Neural cell (in vitro differentiated cells): Measurements from ENCODE around the gene LY9. TPM values are rescaled to one million over a fixed set of nuclear protein-coding genes. Genes with fewer than 3 reads are reported as not detected.

Source experiments
- H2AFZ ChIP-seq: fragments of 200-600, 300-800 bp; sonication (generic), shearing (Covaris generic); 2 replicates; pipeline ENCODE4 v1.6.0; 2014; ENCODE audit warnings: low read depth, mild to moderate bottlenecking, antibody characterized with exemption, low read length, moderate library complexity
- H3F3A ChIP-seq: fragments of 200-600 bp; shearing (Covaris generic); 2 replicates; pipeline ENCODE4 v1.6.1; 2016; ENCODE audit warnings: mild to moderate bottlenecking, moderate library complexity, mixed read lengths, antibody characterized with exemption, low read length; ENCODE audit not compliant: insufficient read depth, poor library complexity, severe bottlenecking
- H3K27ac ChIP-seq: fragments of 200-600, 300-800 bp; sonication (generic), shearing (Covaris generic); 2 replicates; pipeline ENCODE4 v1.5.1; 2014; ENCODE audit warnings: mild to moderate bottlenecking, low read length, moderate library complexity
- H3K27me3 ChIP-seq: fragments of 300-800, 200-600 bp; sonication (generic), shearing (Covaris generic); 2 replicates; pipeline ENCODE4 v1.6.0; 2014; ENCODE audit warnings: mild to moderate bottlenecking, low read depth, low read length, moderate library complexity; ENCODE audit not compliant: insufficient read depth
- H3K36me3 ChIP-seq: fragments of 300-800, 200-600 bp; sonication (generic), shearing (Covaris generic); 2 replicates; pipeline ENCODE4 v1.5.1; 2014; ENCODE audit warnings: mild to moderate bottlenecking, antibody characterized with exemption, low read length, moderate library complexity; ENCODE audit not compliant: insufficient read depth
- H3K4me2 ChIP-seq: fragments of 300-800, 200-600 bp; sonication (generic), shearing (Covaris generic); 2 replicates; pipeline ENCODE4 v1.6.0; 2014; ENCODE audit warnings: mild to moderate bottlenecking, low read length
- H3K4me3 ChIP-seq: fragments of 300-800, 200-600 bp; sonication (generic), shearing (Covaris generic); 2 replicates; pipeline ENCODE4 v1.5.1; 2014; ENCODE audit warnings: mild to moderate bottlenecking, low read length, moderate library complexity
- H3K79me2 ChIP-seq: fragments of 200-600 bp; shearing (Covaris generic); replicated peaks from 2 replicates; pipeline ENCODE4 v1.6.0; 2014; ENCODE audit warnings: mild to moderate bottlenecking, low read length, moderate library complexity; ENCODE audit not compliant: insufficient read depth
- H3K9ac ChIP-seq: fragments of 300-800, 200-600 bp; sonication (generic), shearing (Covaris generic); 2 replicates; pipeline ENCODE4 v1.6.1; 2016; ENCODE audit warnings: mild to moderate bottlenecking, low read length, mixed read lengths
- H3K9me2 ChIP-seq: fragments of 200-600 bp; shearing (Covaris generic); 2 replicates; pipeline ENCODE4 v1.6.1; 2016; ENCODE audit warnings: mild to moderate bottlenecking, low read length, mixed read lengths; ENCODE audit not compliant: insufficient read depth
- H3K9me3 ChIP-seq: fragments of 200-600, 300-800 bp; sonication (generic), shearing (Covaris generic); 2 replicates; pipeline ENCODE4 v1.6.1; 2016; ENCODE audit warnings: mild to moderate bottlenecking, mixed run types, low read length, moderate library complexity, mixed read lengths
- H4K20me1 ChIP-seq: fragments of 200-600 bp; shearing (Covaris generic); 2 replicates; pipeline ENCODE4 v1.6.1; 2016; ENCODE audit warnings: mild to moderate bottlenecking, mixed run types; ENCODE audit not compliant: insufficient read depth
- CTCF ChIP-seq: fragments of 450-650 bp; IDR thresholded peaks from 2 replicates; pipeline ENCODE4 v1.5.1; 2014; ENCODE audit warnings: antibody characterized with exemption, mild to moderate bottlenecking, moderate library complexity; ENCODE audit not compliant: poor library complexity, severe bottlenecking
- EP300 ChIP-seq: fragments of 450-650 bp; conservative IDR thresholded peaks from 2 replicates; pipeline ENCODE4 v1.6.1; 2014; ENCODE audit warnings: antibody characterized with exemption, mild to moderate bottlenecking, moderate library complexity; ENCODE audit not compliant: poor library complexity, severe bottlenecking
- EZH2 ChIP-seq: fragments of 200-600, 300-800 bp; shearing (Covaris generic), sonication (generic); IDR thresholded peaks from 2 replicates; pipeline ENCODE4 v1.6.1; 2014; ENCODE audit warnings: antibody characterized with exemption, low read length, borderline replicate concordance, mild to moderate bottlenecking; ENCODE audit not compliant: insufficient read depth, poor library complexity, severe bottlenecking
- MXI1 ChIP-seq: fragments of 450-650 bp; conservative IDR thresholded peaks from 2 replicates; pipeline ENCODE4 v1.6.1; 2014; ENCODE audit warnings: antibody characterized with exemption, mild to moderate bottlenecking; ENCODE audit not compliant: poor library complexity, severe bottlenecking
- POLR2AphosphoS5 ChIP-seq: IDR thresholded peaks from 2 replicates; pipeline ENCODE4 v1.6.1; 2012
- RAD21 ChIP-seq: fragments of 450-650 bp; conservative IDR thresholded peaks from 2 replicates; pipeline ENCODE4 v1.6.1; 2014; ENCODE audit warnings: antibody characterized with exemption, mild to moderate bottlenecking, moderate library complexity
- REST ChIP-seq: IDR thresholded peaks from 2 replicates; pipeline ENCODE4 v1.6.1; 2012; ENCODE audit warnings: borderline replicate concordance
- SMC3 ChIP-seq: fragments of 450-650 bp; conservative IDR thresholded peaks from 2 replicates; pipeline ENCODE4 v1.6.1; 2014; ENCODE audit warnings: antibody characterized with exemption, mild to moderate bottlenecking, moderate library complexity; ENCODE audit not compliant: poor library complexity
- TAF1 ChIP-seq: IDR thresholded peaks from 2 replicates; pipeline ENCODE4 v1.6.1; 2012; ENCODE audit warnings: low read depth
- polyA plus RNA-seq: library from polyadenylated mRNA; depleted of rRNA; stranded (reverse); fragments of >200 nt; gene quantifications from 2 replicates; pipeline ENCODE4 v1.2.3, GENCODE V29; 2014

Gene LY9
- polyA plus RNA-seq, 1 donor from 2014 or later, result not detected

- Histone ChIP-seq H3K9me2 (no peaks in the 10 kb centered on the region), H3K27ac (no peak overlapping the region), H3K9me3 (no peaks in the 10 kb centered on the region), H3K79me2 (no peaks in the 10 kb centered on the region), H3F3A (no peaks in the 10 kb centered on the region), H4K20me1 (no peaks in the 10 kb centered on the region), H3K36me3 (no peaks in the 10 kb centered on the region), H3K4me2 (no peak overlapping the region), H3K27me3 (no peaks in the 10 kb centered on the region), H3K9ac (no peak overlapping the region), H3K4me3 (no peak overlapping the region), H2AFZ (no peak overlapping the region)
- TF ChIP-seq EP300, result no peak
- TF ChIP-seq TAF1, result no peak
- no peak for TF ChIP-seq MXI1
- TF ChIP-seq EZH2, result no peak
- TF ChIP-seq POLR2AphosphoS5, result no peak
These were observed 39.1 kb upstream of the LY9 start for GRCh38 chr1:160756849-160757201.

DNA sequence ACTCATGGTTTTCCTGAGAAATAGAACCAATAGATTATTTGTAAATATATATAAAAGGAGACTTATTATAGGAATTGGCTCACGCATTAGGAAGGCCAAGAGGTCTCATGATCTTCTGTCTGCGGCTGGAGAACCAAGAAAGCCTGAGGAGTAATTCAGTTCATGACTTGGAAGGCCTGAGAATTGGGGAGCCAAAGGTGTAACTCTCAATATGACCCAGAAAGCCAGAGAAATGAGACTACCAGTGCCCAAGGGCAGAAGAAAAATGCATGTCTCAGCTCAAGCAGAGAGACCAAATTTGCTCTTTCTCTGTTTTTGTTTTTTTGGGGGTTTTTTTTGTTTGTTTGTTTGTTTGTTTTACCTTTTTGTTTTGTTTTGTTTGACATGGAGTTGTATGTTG is 37.5 kb upstream of the LY9 start:
- H3K9ac ChIP-seq, result no peak overlapping the region
- no peaks in the 10 kb centered on the region for H3K9me2 ChIP-seq
- no peaks in the 10 kb centered on the region for H3F3A ChIP-seq
- H2AFZ ChIP-seq, result no peak overlapping the region
- no peaks in the 10 kb centered on the region for H3K36me3 ChIP-seq
- no peak overlapping the region for H3K4me2 ChIP-seq
- H3K9me3 ChIP-seq, result no peaks in the 10 kb centered on the region
- no peak overlapping the region for H3K27ac ChIP-seq
- H3K79me2 ChIP-seq, result no peaks in the 10 kb centered on the region
- no peak for TF ChIP-seq SMC3
- no peak for TF ChIP-seq REST
- TF ChIP-seq CTCF, result no peak
- TF ChIP-seq MXI1, result no peak
- TF ChIP-seq POLR2AphosphoS5, result no peak
- TF ChIP-seq EP300, result no peak
- TF ChIP-seq RAD21, result no peak
- TF ChIP-seq EZH2, result no peak
- TF ChIP-seq TAF1, result no peak
- no peak overlapping the region for H3K4me3 ChIP-seq
- H4K20me1 ChIP-seq, result no peaks in the 10 kb centered on the region
- H3K27me3 ChIP-seq, result no peaks in the 10 kb centered on the region

DNA sequence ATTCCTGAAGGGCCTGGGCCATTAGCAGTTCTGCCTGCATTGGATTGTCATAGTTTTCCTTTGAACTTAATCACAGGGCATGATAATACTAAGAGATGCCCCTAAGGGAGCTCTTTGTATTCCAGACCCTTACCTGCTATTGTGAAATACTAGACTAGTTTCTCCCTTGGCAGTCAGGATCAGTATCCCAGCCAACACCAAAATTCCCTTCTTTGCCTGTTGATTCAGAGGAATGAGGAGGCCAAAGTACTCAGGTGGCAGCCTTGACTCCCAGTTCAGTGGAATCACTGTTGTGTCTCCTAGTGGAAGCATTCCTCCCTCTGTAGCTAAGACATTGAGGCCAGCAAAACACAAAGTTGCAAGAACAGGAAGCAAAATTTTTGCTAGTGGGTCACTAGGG is 36.2 kb upstream of the LY9 start:
- no peak overlapping the region for H2AFZ ChIP-seq
- no peak overlapping the region for H3K9ac ChIP-seq
- H3K4me2 ChIP-seq, result no peak overlapping the region
- H3F3A ChIP-seq, result no peaks in the 10 kb centered on the region
- no peaks in the 10 kb centered on the region for H3K9me3 ChIP-seq
- H4K20me1 ChIP-seq, result no peaks in the 10 kb centered on the region
- no peak overlapping the region for H3K4me3 ChIP-seq
- no peaks in the 10 kb centered on the region for H3K9me2 ChIP-seq
- H3K27ac ChIP-seq, result no peak overlapping the region
- no peaks in the 10 kb centered on the region for H3K27me3 ChIP-seq
- H3K79me2 ChIP-seq, result no peaks in the 10 kb centered on the region
- no peaks in the 10 kb centered on the region for H3K36me3 ChIP-seq
- no peak for TF ChIP-seq EZH2
- no peak for TF ChIP-seq REST
- no peak for TF ChIP-seq POLR2AphosphoS5
- TF ChIP-seq TAF1, result no peak
- TF ChIP-seq RAD21, result no peak
